Activated naive CD8-positive, alpha-beta T cell treated with anti-CD3 and anti-CD28 coated beads, Interleukin-2, amount 50 U/mL, for 24 hours (primary cell): ENCODE results near the gene PTPRN2.

ENCODE experiments used
- ATAC-seq: fragments of 150-1000 bp; cut with Tn5 transposase; one replicate; pipeline ENCODE4 v1.10.0; 2021
- DNase-seq: peaks from one replicate; pipeline ENCODE4 v3.0.0; 2021
- H3K27ac Mint-ChIP-seq: one replicate; pipeline ENCODE4 v1.8.0; 2021; ENCODE audit warnings: mild to moderate bottlenecking, mixed read lengths
- H3K27me3 Mint-ChIP-seq: one replicate; pipeline ENCODE4 v1.8.0; 2021; ENCODE audit warnings: mixed read lengths
- H3K36me3 Mint-ChIP-seq: one replicate; pipeline ENCODE4 v1.8.0; 2021; ENCODE audit warnings: low read depth, mixed read lengths
- H3K4me1 Mint-ChIP-seq: one replicate; pipeline ENCODE4 v1.8.0; 2021; ENCODE audit warnings: mixed read lengths
- H3K4me3 Mint-ChIP-seq: one replicate; pipeline ENCODE4 v1.8.0; 2021; ENCODE audit warnings: mild to moderate bottlenecking, moderate library complexity, mixed read lengths
- H3K9me3 Mint-ChIP-seq: one replicate; pipeline ENCODE4 v1.8.0; 2021; ENCODE audit warnings: mixed read lengths

PTPRN2 gene

DNA sequence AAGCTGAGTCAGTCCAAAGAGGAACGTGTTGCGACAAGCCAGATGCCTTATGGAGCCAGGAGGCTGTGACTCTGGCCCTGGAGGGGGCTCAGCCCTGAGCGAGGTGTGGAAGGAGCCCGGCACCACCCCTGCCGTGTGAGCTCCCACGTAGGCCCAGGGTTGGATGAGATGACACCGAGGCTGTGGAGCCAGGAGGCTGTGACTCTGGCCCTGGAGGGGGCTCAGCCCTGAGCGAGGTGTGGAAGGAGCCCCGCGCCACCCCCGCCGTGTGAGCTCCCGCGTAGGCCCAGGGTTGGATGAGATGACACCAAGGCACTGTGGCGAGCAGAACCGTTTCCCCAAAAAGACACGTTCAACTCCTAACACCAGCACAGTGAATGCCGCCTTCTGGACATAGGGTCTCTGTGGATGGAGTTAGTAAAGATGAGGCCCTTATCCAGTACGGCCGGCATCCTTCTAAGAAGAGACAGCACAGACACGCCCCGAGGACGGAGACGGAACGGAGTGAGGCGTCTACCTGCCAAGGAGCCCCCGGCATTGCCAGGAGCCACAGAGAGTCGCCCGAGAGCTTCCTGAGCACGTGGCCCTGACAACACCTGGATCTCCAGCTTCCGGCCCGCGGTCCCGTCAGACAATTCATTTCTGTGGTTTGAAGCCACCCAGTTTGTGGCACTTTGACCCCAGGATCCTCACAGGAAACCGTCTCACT lies 778.3 kb downstream of the PTPRN2 start:
- no peak overlapping the region for H3K4me3 Mint-ChIP-seq
- H3K9me3 Mint-ChIP-seq, result no peaks in the 10 kb centered on the region
- no peak for ATAC-seq
- no peaks in the 10 kb centered on the region for H3K27me3 Mint-ChIP-seq
- H3K4me1 Mint-ChIP-seq, result no peaks in the 10 kb centered on the region
- no peak for DNase-seq
- no peak overlapping the region for H3K27ac Mint-ChIP-seq
- no peaks in the 10 kb centered on the region for H3K36me3 Mint-ChIP-seq

GRCh38 chr7:157808042-157808441 lies 779.6 kb downstream of the PTPRN2 start:
- no peaks in the 10 kb centered on the region for H3K27me3 Mint-ChIP-seq
- H3K9me3 Mint-ChIP-seq, result no peaks in the 10 kb centered on the region
- no peak overlapping the region for H3K27ac Mint-ChIP-seq
- H3K4me3 Mint-ChIP-seq, result no peak overlapping the region
- H3K36me3 Mint-ChIP-seq, result no peaks in the 10 kb centered on the region
- no peaks in the 10 kb centered on the region for H3K4me1 Mint-ChIP-seq
- no peak for ATAC-seq
- DNase-seq, result no peak

- H3K4me1 Mint-ChIP-seq, result no peaks in the 10 kb centered on the region
- H3K9me3 Mint-ChIP-seq, result no peaks in the 10 kb centered on the region
- DNase-seq (no peak), ATAC-seq (no peak)
- H3K27me3 Mint-ChIP-seq, result no peaks in the 10 kb centered on the region
- H3K4me3 Mint-ChIP-seq, result no peak overlapping the region
- no peak overlapping the region for H3K27ac Mint-ChIP-seq
- no peaks in the 10 kb centered on the region for H3K36me3 Mint-ChIP-seq
These were observed 780.1 kb downstream of the PTPRN2 start for GRCh38 chr7:157807510-157807909.

GRCh38 chr7:157806711-157807110 lies 780.9 kb downstream of the PTPRN2 start:
- Mint-ChIP-seq H3K4me1 (no peaks in the 10 kb centered on the region), H3K9me3 (no peaks in the 10 kb centered on the region), H3K27ac (no peak overlapping the region), H3K27me3 (no peaks in the 10 kb centered on the region), H3K36me3 (no peaks in the 10 kb centered on the region), H3K4me3 (no peak overlapping the region)
- no peak for ATAC-seq
- no peak for DNase-seq

- H3K4me1 Mint-ChIP-seq, result no peaks in the 10 kb centered on the region
- no peak for ATAC-seq
- no peak overlapping the region for H3K27ac Mint-ChIP-seq
- DNase-seq, result no peak
- no peak overlapping the region for H3K4me3 Mint-ChIP-seq
- no peaks in the 10 kb centered on the region for H3K36me3 Mint-ChIP-seq
- H3K27me3 Mint-ChIP-seq, result no peaks in the 10 kb centered on the region
- H3K9me3 Mint-ChIP-seq, result no peaks in the 10 kb centered on the region
These were observed 781.9 kb downstream of the PTPRN2 start for GRCh38 chr7:157805713-157806112.

DNA sequence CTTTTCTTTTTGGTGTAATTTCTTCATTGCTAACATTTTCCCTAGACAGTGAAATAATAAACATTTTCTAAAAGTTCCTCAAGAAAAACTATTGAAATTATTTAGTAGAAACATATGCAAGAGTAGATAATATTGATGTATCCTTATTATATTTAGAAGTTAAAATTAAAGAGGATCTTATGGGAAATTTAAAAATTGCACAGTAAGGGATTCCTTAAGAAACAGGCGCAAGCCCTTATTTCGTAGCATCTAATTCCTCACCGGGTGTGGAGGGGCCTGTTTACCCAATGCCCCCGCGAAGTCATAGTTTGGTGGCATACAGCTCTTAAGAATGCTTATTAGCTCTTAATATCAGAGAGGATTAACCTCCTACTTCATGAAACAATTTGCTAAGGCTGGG lies 783.7 kb downstream of the PTPRN2 start:
- Mint-ChIP-seq H3K36me3 (no peaks in the 10 kb centered on the region), H3K27ac (no peak overlapping the region), H3K4me3 (no peak overlapping the region), H3K4me1 (no peaks in the 10 kb centered on the region), H3K27me3 (no peaks in the 10 kb centered on the region), H3K9me3 (no peaks in the 10 kb centered on the region)
- ATAC-seq (no peak), DNase-seq (no peak)

- Mint-ChIP-seq H3K36me3 (no peaks in the 10 kb centered on the region), H3K9me3 (no peaks in the 10 kb centered on the region), H3K4me1 (no peaks in the 10 kb centered on the region), H3K27me3 (no peaks in the 10 kb centered on the region), H3K4me3 (no peak overlapping the region), H3K27ac (no peak overlapping the region)
- DNase-seq, result no peak
- ATAC-seq, result no peak
These were observed 785.5 kb downstream of the PTPRN2 start for GRCh38 chr7:157801971-157802675.

DNA sequence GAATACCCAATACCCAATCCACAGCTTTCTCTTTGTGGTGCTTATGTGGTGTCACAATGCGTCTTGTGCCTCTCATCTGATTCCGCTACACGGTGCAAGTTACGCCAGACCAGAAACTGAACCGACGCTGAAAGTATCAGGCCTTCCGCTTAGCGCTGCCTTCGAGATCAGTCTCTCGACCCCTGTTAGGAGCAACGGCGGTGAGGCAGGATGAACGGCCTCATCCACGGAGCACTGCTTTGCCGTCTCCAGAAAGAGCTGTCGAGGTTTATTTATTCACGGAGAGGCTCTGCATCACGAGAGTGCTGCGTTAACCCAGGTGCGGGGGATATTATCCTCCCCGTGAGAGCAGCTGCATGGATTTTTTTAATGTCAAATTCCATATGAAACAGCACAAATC lies 786.5 kb downstream of the PTPRN2 start:
- no peak overlapping the region for H3K4me3 Mint-ChIP-seq
- no peaks in the 10 kb centered on the region for H3K9me3 Mint-ChIP-seq
- ATAC-seq, result no peak
- H3K4me1 Mint-ChIP-seq, result no peaks in the 10 kb centered on the region
- no peak for DNase-seq
- H3K27ac Mint-ChIP-seq, result no peak overlapping the region
- no peaks in the 10 kb centered on the region for H3K36me3 Mint-ChIP-seq
- no peaks in the 10 kb centered on the region for H3K27me3 Mint-ChIP-seq

DNA sequence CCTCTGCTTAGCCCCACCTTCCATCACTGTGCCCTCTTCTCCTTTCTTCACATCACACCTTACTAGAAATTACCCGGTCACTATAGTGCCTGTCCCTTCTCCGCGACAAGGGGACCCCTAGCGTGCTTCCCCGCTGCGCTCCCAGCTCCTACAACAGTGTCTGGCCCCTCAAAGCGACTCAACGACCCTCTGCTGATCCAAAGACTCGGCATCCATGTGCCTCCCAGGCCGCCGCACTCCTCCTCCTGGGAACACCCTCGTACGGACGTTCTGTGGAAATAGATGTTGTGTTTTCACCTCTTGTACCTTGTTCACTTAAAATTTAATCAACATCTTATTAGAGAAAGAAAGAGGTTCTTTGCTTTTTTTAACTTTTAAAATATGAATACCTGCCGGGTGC lies 787.3 kb downstream of the PTPRN2 start:
- H3K36me3 Mint-ChIP-seq, result no peaks in the 10 kb centered on the region
- H3K4me3 Mint-ChIP-seq, result no peak overlapping the region
- H3K4me1 Mint-ChIP-seq, result no peaks in the 10 kb centered on the region
- H3K27ac Mint-ChIP-seq, result no peak overlapping the region
- H3K27me3 Mint-ChIP-seq, result no peaks in the 10 kb centered on the region
- ATAC-seq, result no peak
- DNase-seq, result no peak
- H3K9me3 Mint-ChIP-seq, result no peaks in the 10 kb centered on the region

GRCh38 chr7:157799076-157799685 lies 788.4 kb downstream of the PTPRN2 start:
- no peaks in the 10 kb centered on the region for H3K36me3 Mint-ChIP-seq
- no peak overlapping the region for H3K4me3 Mint-ChIP-seq
- no peak for DNase-seq
- no peak overlapping the region for H3K27ac Mint-ChIP-seq
- H3K4me1 Mint-ChIP-seq, result no peaks in the 10 kb centered on the region
- no peaks in the 10 kb centered on the region for H3K27me3 Mint-ChIP-seq
- no peak for ATAC-seq
- no peaks in the 10 kb centered on the region for H3K9me3 Mint-ChIP-seq

DNA sequence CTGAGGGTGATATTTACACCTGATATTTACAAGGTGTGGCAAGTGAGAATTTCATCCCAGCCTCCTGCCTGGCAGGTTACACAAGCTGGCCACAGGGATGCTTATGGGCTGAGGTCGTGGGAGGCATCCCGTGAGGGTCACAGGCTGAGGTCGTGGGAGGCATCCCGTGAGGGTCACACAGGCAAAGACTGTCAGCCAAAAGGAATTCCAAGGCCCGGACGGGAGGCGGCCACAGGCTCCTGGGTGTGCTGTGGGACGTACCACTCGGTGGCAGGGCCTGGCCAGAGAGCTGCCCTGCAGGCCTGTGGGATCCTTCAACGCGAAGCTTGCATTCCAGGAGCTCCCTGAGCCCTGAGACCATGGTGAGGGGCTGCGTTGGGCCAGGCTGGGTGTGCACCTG lies 790.3 kb downstream of the PTPRN2 start:
- no peak for DNase-seq
- Mint-ChIP-seq H3K4me1 (no peaks in the 10 kb centered on the region), H3K27ac (no peak overlapping the region), H3K9me3 (no peaks in the 10 kb centered on the region), H3K36me3 (no peaks in the 10 kb centered on the region), H3K4me3 (no peak overlapping the region), H3K27me3 (no peaks in the 10 kb centered on the region)
- ATAC-seq, result no peak

GRCh38 chr7:157796846-157797245 lies 790.8 kb downstream of the PTPRN2 start:
- Mint-ChIP-seq H3K36me3 (no peaks in the 10 kb centered on the region), H3K4me3 (no peak overlapping the region), H3K27me3 (no peaks in the 10 kb centered on the region), H3K27ac (no peak overlapping the region), H3K4me1 (no peaks in the 10 kb centered on the region), H3K9me3 (no peaks in the 10 kb centered on the region)
- ATAC-seq, result no peak
- no peak for DNase-seq

GRCh38 chr7:157795643-157796042 lies 792.0 kb downstream of the PTPRN2 start:
- no peaks in the 10 kb centered on the region for H3K36me3 Mint-ChIP-seq
- no peak overlapping the region for H3K4me3 Mint-ChIP-seq
- no peak for DNase-seq
- H3K4me1 Mint-ChIP-seq, result no peaks in the 10 kb centered on the region
- no peak overlapping the region for H3K27ac Mint-ChIP-seq
- H3K9me3 Mint-ChIP-seq, result no peaks in the 10 kb centered on the region
- no peaks in the 10 kb centered on the region for H3K27me3 Mint-ChIP-seq
- no peak for ATAC-seq

GRCh38 chr7:157795199-157795598 lies 792.4 kb downstream of the PTPRN2 start:
- Mint-ChIP-seq H3K4me3 (no peak overlapping the region), H3K27ac (no peak overlapping the region), H3K4me1 (no peaks in the 10 kb centered on the region), H3K9me3 (no peaks in the 10 kb centered on the region), H3K36me3 (no peaks in the 10 kb centered on the region), H3K27me3 (no peaks in the 10 kb centered on the region)
- ATAC-seq, result no peak
- no peak for DNase-seq

DNA sequence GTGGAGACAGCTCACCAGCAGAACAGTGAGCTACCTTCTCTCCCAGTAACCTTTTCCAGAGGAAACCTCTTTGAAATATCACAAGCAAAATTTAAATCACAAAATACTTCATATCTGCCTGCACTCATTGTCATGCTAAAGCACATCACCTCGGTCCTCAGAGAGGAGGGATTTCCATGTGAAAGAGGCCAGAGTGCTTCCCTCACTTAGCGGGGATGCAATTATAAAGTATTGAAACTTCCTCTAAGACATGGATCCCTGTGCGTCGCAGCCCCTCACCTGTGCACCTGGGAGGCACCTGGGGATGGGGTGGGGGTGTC lies 792.9 kb downstream of the PTPRN2 start:
- ATAC-seq, result no peak
- H3K36me3 Mint-ChIP-seq, result no peaks in the 10 kb centered on the region

More for the DNA sequence above, 792.9 kb downstream of the PTPRN2 start:
- Mint-ChIP-seq H3K27me3 (no peaks in the 10 kb centered on the region), H3K4me1 (no peaks in the 10 kb centered on the region), H3K4me3 (no peak overlapping the region), H3K9me3 (no peaks in the 10 kb centered on the region), H3K27ac (no peak overlapping the region)
- DNase-seq, result no peak
